ENCODE data around the gene LAMA2.

The LAMA2 gene

GRCh38 chr6:128882991-128883611, at the start of gene LAMA2:
LAMA2 (plus strand) TSS chr6:128883138; CDS start chr6:128883246, 108 bp downstream.
- peaks cover 20% of the 10 kb centered on the region for H3K27me3 ChIP-seq (ENCODE audit: control insufficient read depth, insufficient read depth, low read length)
- H3K36me3 ChIP-seq (ENCODE audit: control insufficient read depth, insufficient read depth, low read length) = no peaks in the 10 kb centered on the region
- no peaks in the 10 kb centered on the region for H3K4me1 ChIP-seq (ENCODE audit: control insufficient read depth, insufficient read depth, low read length)
- peak within 1 kb of the TSS; percentile 28 for H3K4me3 ChIP-seq (ENCODE audit: low read length)
- H3K9ac ChIP-seq (ENCODE audit: low read length) = no peak within 1 kb of the TSS
- H3K9me3 ChIP-seq (ENCODE audit: control insufficient read depth, low read length) = no peaks in the 10 kb centered on the region

- Histone ChIP-seq H3K4me3 (ENCODE audit: low read length) (no peak overlapping the region), H3K9ac (ENCODE audit: low read length) (no peak overlapping the region), H3K4me1 (ENCODE audit: control insufficient read depth, insufficient read depth, low read length) (no peaks in the 10 kb centered on the region), H3K27me3 (ENCODE audit: control insufficient read depth, insufficient read depth, low read length) (no peaks in the 10 kb centered on the region), H3K36me3 (ENCODE audit: control insufficient read depth, insufficient read depth, low read length) (no peaks in the 10 kb centered on the region), H3K9me3 (ENCODE audit: control insufficient read depth, low read length) (no peaks in the 10 kb centered on the region)
Measured at GRCh38 chr6:128836761-128837160, 46.2 kb upstream of the LAMA2 start.

- Histone ChIP-seq H3K36me3 (ENCODE audit: control insufficient read depth, insufficient read depth, low read length) (no peaks in the 10 kb centered on the region), H3K27me3 (ENCODE audit: control insufficient read depth, insufficient read depth, low read length) (no peaks in the 10 kb centered on the region), H3K9me3 (ENCODE audit: control insufficient read depth, low read length) (no peaks in the 10 kb centered on the region), H3K4me3 (ENCODE audit: low read length) (no peak overlapping the region), H3K9ac (ENCODE audit: low read length) (no peak overlapping the region), H3K4me1 (ENCODE audit: control insufficient read depth, insufficient read depth, low read length) (no peaks in the 10 kb centered on the region)
Measured at GRCh38 chr6:128841518-128841917, 41.4 kb upstream of the LAMA2 start.

GRCh38 chr6:128844598-128844997, 38.3 kb upstream of the LAMA2 start:
- Histone ChIP-seq H3K9ac (ENCODE audit: low read length) (no peak overlapping the region), H3K4me1 (ENCODE audit: control insufficient read depth, insufficient read depth, low read length) (no peaks in the 10 kb centered on the region), H3K4me3 (ENCODE audit: low read length) (no peak overlapping the region), H3K9me3 (ENCODE audit: control insufficient read depth, low read length) (no peaks in the 10 kb centered on the region), H3K27me3 (ENCODE audit: control insufficient read depth, insufficient read depth, low read length) (no peaks in the 10 kb centered on the region), H3K36me3 (ENCODE audit: control insufficient read depth, insufficient read depth, low read length) (no peaks in the 10 kb centered on the region)

- no peaks in the 10 kb centered on the region for H3K4me1 ChIP-seq (ENCODE audit: control insufficient read depth, insufficient read depth, low read length)
- H3K36me3 ChIP-seq (ENCODE audit: control insufficient read depth, insufficient read depth, low read length) = no peaks in the 10 kb centered on the region
- H3K27me3 ChIP-seq (ENCODE audit: control insufficient read depth, insufficient read depth, low read length) = no peaks in the 10 kb centered on the region
- H3K9me3 ChIP-seq (ENCODE audit: control insufficient read depth, low read length) = no peaks in the 10 kb centered on the region
- no peak overlapping the region for H3K9ac ChIP-seq (ENCODE audit: low read length)
- H3K4me3 ChIP-seq (ENCODE audit: low read length) = no peak overlapping the region
Measured at GRCh38 chr6:128847431-128848210, 35.3 kb upstream of the LAMA2 start.

GRCh38 chr6:128848212-128848935, 34.6 kb upstream of the LAMA2 start:
- Histone ChIP-seq H3K4me3 (ENCODE audit: low read length) (no peak overlapping the region), H3K4me1 (ENCODE audit: control insufficient read depth, insufficient read depth, low read length) (no peaks in the 10 kb centered on the region), H3K9ac (ENCODE audit: low read length) (no peak overlapping the region), H3K9me3 (ENCODE audit: control insufficient read depth, low read length) (no peaks in the 10 kb centered on the region), H3K27me3 (ENCODE audit: control insufficient read depth, insufficient read depth, low read length) (no peaks in the 10 kb centered on the region), H3K36me3 (ENCODE audit: control insufficient read depth, insufficient read depth, low read length) (no peaks in the 10 kb centered on the region)

GRCh38 chr6:128855581-128856085, 27.3 kb upstream of the LAMA2 start:
- Histone ChIP-seq H3K4me3 (ENCODE audit: low read length) (no peak overlapping the region), H3K4me1 (ENCODE audit: control insufficient read depth, insufficient read depth, low read length) (no peaks in the 10 kb centered on the region), H3K36me3 (ENCODE audit: control insufficient read depth, insufficient read depth, low read length) (no peaks in the 10 kb centered on the region), H3K27me3 (ENCODE audit: control insufficient read depth, insufficient read depth, low read length) (no peaks in the 10 kb centered on the region), H3K9me3 (ENCODE audit: control insufficient read depth, low read length) (no peaks in the 10 kb centered on the region), H3K9ac (ENCODE audit: low read length) (no peak overlapping the region)

- Histone ChIP-seq H3K4me3 (ENCODE audit: low read length) (no peak overlapping the region), H3K36me3 (ENCODE audit: control insufficient read depth, insufficient read depth, low read length) (no peaks in the 10 kb centered on the region), H3K27me3 (ENCODE audit: control insufficient read depth, insufficient read depth, low read length) (no peaks in the 10 kb centered on the region), H3K9me3 (ENCODE audit: control insufficient read depth, low read length) (no peaks in the 10 kb centered on the region), H3K9ac (ENCODE audit: low read length) (no peak overlapping the region), H3K4me1 (ENCODE audit: control insufficient read depth, insufficient read depth, low read length) (no peaks in the 10 kb centered on the region)
Measured at GRCh38 chr6:128857806-128858205, 25.1 kb upstream of the LAMA2 start.

- Histone ChIP-seq H3K9ac (ENCODE audit: low read length) (no peak overlapping the region), H3K36me3 (ENCODE audit: control insufficient read depth, insufficient read depth, low read length) (no peaks in the 10 kb centered on the region), H3K4me1 (ENCODE audit: control insufficient read depth, insufficient read depth, low read length) (no peaks in the 10 kb centered on the region), H3K4me3 (ENCODE audit: low read length) (no peak overlapping the region), H3K9me3 (ENCODE audit: control insufficient read depth, low read length) (no peaks in the 10 kb centered on the region), H3K27me3 (ENCODE audit: control insufficient read depth, insufficient read depth, low read length) (no peaks in the 10 kb centered on the region)
Measured at GRCh38 chr6:128860782-128861181, 22.2 kb upstream of the LAMA2 start.

- Histone ChIP-seq H3K9ac (ENCODE audit: low read length) (no peak overlapping the region), H3K27me3 (ENCODE audit: control insufficient read depth, insufficient read depth, low read length) (no peaks in the 10 kb centered on the region), H3K9me3 (ENCODE audit: control insufficient read depth, low read length) (no peaks in the 10 kb centered on the region), H3K4me1 (ENCODE audit: control insufficient read depth, insufficient read depth, low read length) (no peaks in the 10 kb centered on the region), H3K4me3 (ENCODE audit: low read length) (no peak overlapping the region), H3K36me3 (ENCODE audit: control insufficient read depth, insufficient read depth, low read length) (no peaks in the 10 kb centered on the region)
Measured at GRCh38 chr6:128863983-128864382, 19.0 kb upstream of the LAMA2 start.

- no peaks in the 10 kb centered on the region for H3K27me3 ChIP-seq (ENCODE audit: control insufficient read depth, insufficient read depth, low read length)
- no peak overlapping the region for H3K9ac ChIP-seq (ENCODE audit: low read length)
- no peaks in the 10 kb centered on the region for H3K36me3 ChIP-seq (ENCODE audit: control insufficient read depth, insufficient read depth, low read length)
- H3K9me3 ChIP-seq (ENCODE audit: control insufficient read depth, low read length) = no peaks in the 10 kb centered on the region
- H3K4me3 ChIP-seq (ENCODE audit: low read length) = no peak overlapping the region
- H3K4me1 ChIP-seq (ENCODE audit: control insufficient read depth, insufficient read depth, low read length) = no peaks in the 10 kb centered on the region
Measured at GRCh38 chr6:128870746-128871145, 12.2 kb upstream of the LAMA2 start.

GRCh38 chr6:128874863-128875262, 8.1 kb upstream of the LAMA2 start:
- no peaks in the 10 kb centered on the region for H3K4me1 ChIP-seq (ENCODE audit: control insufficient read depth, insufficient read depth, low read length)
- no peak overlapping the region for H3K4me3 ChIP-seq (ENCODE audit: low read length)
- H3K9me3 ChIP-seq (ENCODE audit: control insufficient read depth, low read length) = no peaks in the 10 kb centered on the region
- no peak overlapping the region for H3K9ac ChIP-seq (ENCODE audit: low read length)
- no peaks in the 10 kb centered on the region for H3K36me3 ChIP-seq (ENCODE audit: control insufficient read depth, insufficient read depth, low read length)
- no peaks in the 10 kb centered on the region for H3K27me3 ChIP-seq (ENCODE audit: control insufficient read depth, insufficient read depth, low read length)
